SU-DHL-6 (cell line): ENCODE data around the gene APOL3.

ENCODE experiments used
- EZH2phosphoT487 ChIP-seq: fragments of 200-600 bp; sonication (generic), shearing (Covaris generic); conservative IDR thresholded peaks from 2 replicates; pipeline ENCODE4 v1.6.1; 2018; ENCODE audit warnings: mild to moderate bottlenecking, antibody characterized with exemption, low read length, moderate library complexity, mixed read lengths
- TF ChIP-seq, protein P1 (sequence below): fragments of 200-600 bp; sonication (generic); IDR thresholded peaks from one replicate; pipeline ENCODE4 v1.5.1; 2017; ENCODE audit warnings: antibody characterized with exemption, mild to moderate bottlenecking, low read length, moderate library complexity; ENCODE audit not compliant: insufficient read depth, poor library complexity, severe bottlenecking

DNA sequence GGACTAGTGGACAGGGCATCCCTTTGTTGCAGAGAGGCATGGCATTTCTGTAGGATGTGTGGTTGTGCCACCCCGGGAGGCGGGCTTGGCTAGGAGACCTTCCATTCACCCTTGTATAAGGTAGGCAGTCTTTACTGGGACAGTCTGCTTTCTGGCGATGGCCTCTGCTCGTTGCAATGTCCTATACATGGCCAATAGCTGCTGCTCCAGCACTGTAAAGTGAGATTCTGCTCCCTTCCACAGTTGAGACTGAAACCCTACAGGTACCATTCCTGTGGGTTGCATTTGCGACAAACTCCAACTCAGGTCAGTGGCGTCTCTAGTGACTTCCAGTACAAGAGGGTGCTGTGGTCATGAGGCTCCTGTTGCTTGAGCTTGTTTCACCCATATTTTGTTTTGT is 20.4 kb upstream of the APOL3 start:
- TF ChIP-seq EZH2phosphoT487 = no peak
- TF ChIP-seq, protein P1, sequence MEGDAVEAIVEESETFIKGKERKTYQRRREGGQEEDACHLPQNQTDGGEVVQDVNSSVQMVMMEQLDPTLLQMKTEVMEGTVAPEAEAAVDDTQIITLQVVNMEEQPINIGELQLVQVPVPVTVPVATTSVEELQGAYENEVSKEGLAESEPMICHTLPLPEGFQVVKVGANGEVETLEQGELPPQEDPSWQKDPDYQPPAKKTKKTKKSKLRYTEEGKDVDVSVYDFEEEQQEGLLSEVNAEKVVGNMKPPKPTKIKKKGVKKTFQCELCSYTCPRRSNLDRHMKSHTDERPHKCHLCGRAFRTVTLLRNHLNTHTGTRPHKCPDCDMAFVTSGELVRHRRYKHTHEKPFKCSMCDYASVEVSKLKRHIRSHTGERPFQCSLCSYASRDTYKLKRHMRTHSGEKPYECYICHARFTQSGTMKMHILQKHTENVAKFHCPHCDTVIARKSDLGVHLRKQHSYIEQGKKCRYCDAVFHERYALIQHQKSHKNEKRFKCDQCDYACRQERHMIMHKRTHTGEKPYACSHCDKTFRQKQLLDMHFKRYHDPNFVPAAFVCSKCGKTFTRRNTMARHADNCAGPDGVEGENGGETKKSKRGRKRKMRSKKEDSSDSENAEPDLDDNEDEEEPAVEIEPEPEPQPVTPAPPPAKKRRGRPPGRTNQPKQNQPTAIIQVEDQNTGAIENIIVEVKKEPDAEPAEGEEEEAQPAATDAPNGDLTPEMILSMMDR = no peak
